A673 (cell line): Measurements from ENCODE around the gene E2F7.

Source experiments
- EZH2 ChIP-seq: fragments of 200-600 bp; sonication (generic); IDR thresholded peaks from 2 replicates; pipeline ENCODE4 v1.6.1; 2017; ENCODE audit warnings: borderline replicate concordance, low read depth, mild to moderate bottlenecking, mixed read lengths, antibody characterized with exemption, low read length; ENCODE audit not compliant: poor library complexity, severe bottlenecking
- TF ChIP-seq, protein P1 (sequence below): fragments of 300-800, 200-600 bp; sonication (generic); conservative IDR thresholded peaks from 2 replicates; pipeline ENCODE4 v1.5.1; 2017; ENCODE audit warnings: low read depth, mild to moderate bottlenecking, antibody characterized with exemption, low read length, moderate library complexity, mixed read lengths

DNA sequence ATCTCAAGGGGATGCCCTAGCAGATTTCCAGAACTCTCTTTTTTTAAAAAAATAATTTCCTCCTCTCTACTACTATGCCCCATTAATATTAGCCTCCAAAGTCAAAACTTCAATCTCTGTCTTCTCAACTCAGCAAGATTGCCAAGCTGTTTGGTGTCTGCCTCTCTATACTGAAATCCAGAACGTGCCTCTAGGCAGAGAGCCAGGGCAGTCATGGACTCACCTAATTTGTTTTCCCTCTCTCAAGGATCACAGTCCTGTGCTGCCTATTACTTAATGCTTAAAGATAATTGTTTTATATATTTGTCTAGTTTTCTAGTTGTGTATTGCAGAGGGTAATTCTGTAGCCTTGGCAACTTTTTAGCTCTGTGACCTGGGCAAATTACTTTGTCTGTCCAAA is 74.7 kb downstream of the E2F7 start:
- TF ChIP-seq, protein P1, sequence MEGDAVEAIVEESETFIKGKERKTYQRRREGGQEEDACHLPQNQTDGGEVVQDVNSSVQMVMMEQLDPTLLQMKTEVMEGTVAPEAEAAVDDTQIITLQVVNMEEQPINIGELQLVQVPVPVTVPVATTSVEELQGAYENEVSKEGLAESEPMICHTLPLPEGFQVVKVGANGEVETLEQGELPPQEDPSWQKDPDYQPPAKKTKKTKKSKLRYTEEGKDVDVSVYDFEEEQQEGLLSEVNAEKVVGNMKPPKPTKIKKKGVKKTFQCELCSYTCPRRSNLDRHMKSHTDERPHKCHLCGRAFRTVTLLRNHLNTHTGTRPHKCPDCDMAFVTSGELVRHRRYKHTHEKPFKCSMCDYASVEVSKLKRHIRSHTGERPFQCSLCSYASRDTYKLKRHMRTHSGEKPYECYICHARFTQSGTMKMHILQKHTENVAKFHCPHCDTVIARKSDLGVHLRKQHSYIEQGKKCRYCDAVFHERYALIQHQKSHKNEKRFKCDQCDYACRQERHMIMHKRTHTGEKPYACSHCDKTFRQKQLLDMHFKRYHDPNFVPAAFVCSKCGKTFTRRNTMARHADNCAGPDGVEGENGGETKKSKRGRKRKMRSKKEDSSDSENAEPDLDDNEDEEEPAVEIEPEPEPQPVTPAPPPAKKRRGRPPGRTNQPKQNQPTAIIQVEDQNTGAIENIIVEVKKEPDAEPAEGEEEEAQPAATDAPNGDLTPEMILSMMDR, result no peak
- no peak for TF ChIP-seq EZH2
